Panc1 (cell line): Measurements from ENCODE around the gene SLC6A13. TPM values are rescaled to one million over a fixed set of nuclear protein-coding genes. Genes with fewer than 3 reads are reported as not detected.

ENCODE experiments used
- ATAC-seq: fragments of 200-7000 bp; cut with Tn5 transposase; 2 replicates; pipeline ENCODE4 v1.9.1; 2020; ENCODE audit warnings: mild to moderate bottlenecking, moderate library complexity
- BruUV-seq: library from RNA; stranded (reverse); fragments of 400-500 nt; replicated peaks from 2 replicates; lab custom pipeline; 2021; lab: Mats Ljungman, UMichigan
- CTCF ChIA-PET: fragments of 300-600 bp; sonication (Branson Sonifier 250); formaldehyde crosslinking; loops from one replicate; lab custom pipeline; 2022; ENCODE audit warnings: antibody characterized with exemption; lab: Charles Lee
- POLR2A ChIA-PET: fragments of 300-600 bp; sonication (Branson Sonifier 250); formaldehyde crosslinking; loops from one replicate; lab custom pipeline; 2022; ENCODE audit warnings: antibody characterized with exemption; lab: Charles Lee
- DNase-seq: peaks from one replicate; pipeline ENCODE4 v3.0.0-alpha.2; 2010; ENCODE audit warnings: low read depth, low spot score
- H3K27ac ChIP-seq: 2 replicates; pipeline ENCODE4 v1.5.1; 2011; ENCODE audit warnings: mild to moderate bottlenecking, low read length, inconsistent platforms
- H3K27me3 ChIP-seq: fragments of 200-500 bp; sonication (Bioruptor generic); 2 replicates; pipeline ENCODE4 v1.6.0; 2014; ENCODE audit warnings: low read length, inconsistent platforms; ENCODE audit not compliant: control insufficient read depth, insufficient read depth
- H3K36me3 ChIP-seq: fragments of 200-500 bp; sonication (Bioruptor generic); 2 replicates; pipeline ENCODE4 v1.5.1; 2014; ENCODE audit warnings: inconsistent platforms, mild to moderate bottlenecking, low read length, moderate library complexity; ENCODE audit not compliant: control insufficient read depth, insufficient read depth
- H3K4me1 ChIP-seq: 2 replicates; pipeline ENCODE4 v1.5.1; 2011; ENCODE audit warnings: inconsistent platforms, mild to moderate bottlenecking, low read length, moderate library complexity; ENCODE audit not compliant: control insufficient read depth, insufficient read depth
- H3K4me3 ChIP-seq, 2 experiments: 2 replicates each; pipeline ENCODE4 v1.5.1; 2011 to 2012; ENCODE audit warnings: low read depth in 2 of 2, low read length in 2 of 2, mild to moderate bottlenecking in 2 of 2, inconsistent platforms in 1 of 2, moderate library complexity in 1 of 2
- H3K9me3 ChIP-seq: fragments of 200-500 bp; sonication (Bioruptor generic); 2 replicates; pipeline ENCODE4 v1.5.1; 2014; ENCODE audit warnings: low read depth, mild to moderate bottlenecking, inconsistent platforms, low read length, moderate library complexity; ENCODE audit not compliant: control insufficient read depth, insufficient read depth
- CTCF ChIP-seq: fragments of 450-650 bp; IDR thresholded peaks from 2 replicates; pipeline ENCODE4 v1.5.1; 2017; ENCODE audit warnings: mild to moderate bottlenecking
- POLR2AphosphoS5 ChIP-seq: IDR thresholded peaks from 2 replicates; pipeline ENCODE4 v1.6.1; 2012; ENCODE audit warnings: mild to moderate bottlenecking, low read depth, low read length, moderate library complexity
- REST ChIP-seq, 2 experiments: IDR thresholded peaks; 2 replicates each; pipeline ENCODE4 v1.6.1; 2011 to 2012; ENCODE audit warnings: low read depth in 2 of 2, control low read depth in 1 of 2, low read length in 1 of 2, mild to moderate bottlenecking in 1 of 2, moderate library complexity in 1 of 2; ENCODE audit not compliant: insufficient read depth in 1 of 2
- SIN3A ChIP-seq: IDR thresholded peaks from 2 replicates; pipeline ENCODE4 v1.6.1; 2012; ENCODE audit warnings: low read depth, mild to moderate bottlenecking, low read length, moderate library complexity, borderline replicate concordance; ENCODE audit not compliant: insufficient read depth
- TCF7L2 ChIP-seq: IDR thresholded peaks from 2 replicates; pipeline ENCODE4 v1.6.1; 2011; ENCODE audit warnings: mild to moderate bottlenecking, low read depth, low read length, inconsistent platforms
- in situ Hi-C: cut with HindIII; loops from 2 replicates; pipeline ENCODE4 v1.10.0; 2016; ENCODE audit warnings: low sequenced_read_pairs, low pct_unique_long_range_greater_than_20kb
- intact Hi-C: fragments of 100-400 bp; cut with micrococcal nuclease; formaldehyde crosslinking; loops from one replicate; pipeline ENCODE4 v1.10.0; 2022; ENCODE audit not compliant: unreplicated experiment
- total RNA-seq: library from RNA; stranded (reverse); gene quantifications from one replicate; pipeline ENCODE4 v1.2.1, GENCODE V29; 2021; ENCODE audit not compliant: unreplicated experiment

Gene SLC6A13
- total RNA-seq, 1 experiment from 2014 or later = 0.57 TPM

- H3K9me3 ChIP-seq = no peaks in the 10 kb centered on the region
- ATAC-seq = no peak
- H3K4me1 ChIP-seq = no peaks in the 10 kb centered on the region
- H3K27me3 ChIP-seq = no peaks in the 10 kb centered on the region
- BruUV-seq = no TSS peak
- intact Hi-C loops (no loop called here), in situ Hi-C loops (no loop called here)
- no peak overlapping the region for H3K4me3 ChIP-seq
- no peaks in the 10 kb centered on the region for H3K36me3 ChIP-seq
- no peak overlapping the region for H3K27ac ChIP-seq
- TF ChIP-seq SIN3A (no peak), TCF7L2 (no peak)
- ChIA-PET CTCF (interaction anchor here (0.7 kb wide), 1 partner anchor 14 kb away, joined by 3 read pairs; no protein-coding TSS in a partner anchor), POLR2A (no interaction called here)
- DNase-seq = no peak
Measured at GRCh38 chr12:234019-234418, 28.6 kb downstream of the SLC6A13 start.

GRCh38 chr12:233615-233968 lies 29.0 kb downstream of the SLC6A13 start:
- no peaks in the 10 kb centered on the region for H3K27me3 ChIP-seq
- CTCF ChIA-PET = interaction anchor here (0.7 kb wide), 1 partner anchor 14 kb away, joined by 3 read pairs; no protein-coding TSS in a partner anchor
- POLR2A ChIA-PET = no interaction called here

GRCh38 chr12:232731-233614 lies 29.7 kb downstream of the SLC6A13 start:
- TF ChIP-seq REST (IDR thresholded peaks at IDR 0.05; ENCODE audit: insufficient read depth in 1 of 2, low read depth in 2 of 2, low read length in 1 of 2) (no peak), POLR2AphosphoS5 (no peak), CTCF (no peak), TCF7L2 (no peak), SIN3A (no peak)

More at GRCh38 chr12:233615-233968, 29.0 kb downstream of the SLC6A13 start:
- no peak for TF ChIP-seq REST (IDR thresholded peaks at IDR 0.05; ENCODE audit: insufficient read depth in 1 of 2, low read depth in 2 of 2, low read length in 1 of 2)
- no peaks in the 10 kb centered on the region for H3K36me3 ChIP-seq
- intact Hi-C loops = no loop called here
- no peak overlapping the region for H3K27ac ChIP-seq
- H3K9me3 ChIP-seq = no peaks in the 10 kb centered on the region
- no peak overlapping the region for H3K4me3 ChIP-seq
- BruUV-seq = no TSS peak
- in situ Hi-C loops = no loop called here
- DNase-seq = no peak
- no peak for ATAC-seq
- no peaks in the 10 kb centered on the region for H3K4me1 ChIP-seq

More at GRCh38 chr12:232731-233614, 29.7 kb downstream of the SLC6A13 start:
- BruUV-seq = no TSS peak
- ATAC-seq (no peak; the same call in 1 of the 2 replicates), DNase-seq (no peak)
- ChIA-PET POLR2A (no interaction called here), CTCF (no interaction called here)
- no peaks in the 10 kb centered on the region for H3K9me3 ChIP-seq
- no peaks in the 10 kb centered on the region for H3K36me3 ChIP-seq
- no peaks in the 10 kb centered on the region for H3K27me3 ChIP-seq
- H3K4me3 ChIP-seq = no peak overlapping the region
- in situ Hi-C loops (no loop called here), intact Hi-C loops (no loop called here)
- H3K27ac ChIP-seq = no peak overlapping the region
- H3K4me1 ChIP-seq = no peaks in the 10 kb centered on the region
